NCI-H510A (cell line): ENCODE measurements around the gene FAM83D.
"Not testable (repeated sequence)": the region's sequence is repeated elsewhere in the genome, so short reads cannot be mapped to it uniquely, and the experiment has no call there.

ENCODE experiments used
- DNase-seq: peaks from one replicate; lab custom pipeline; 2025; lab: John Stamatoyannopoulos, UW

FAM83D gene

GRCh38 chr20:38935967-38936407 is 9.8 kb downstream of the FAM83D start:
- DNase-seq, result no peak

- no peak for DNase-seq
These were observed 10.8 kb downstream of the FAM83D start for GRCh38 chr20:38937000-38937399.

GRCh38 chr20:38937978-38938473 is 11.8 kb downstream of the FAM83D start:
- no peak for DNase-seq

GRCh38 chr20:38939686-38940085 is 13.5 kb downstream of the FAM83D start:
- DNase-seq, result no peak

GRCh38 chr20:38940644-38941043 is 14.4 kb downstream of the FAM83D start:
- DNase-seq, result no peak

GRCh38 chr20:38941726-38942389 is 15.6 kb downstream of the FAM83D start:
- no peak for DNase-seq

- DNase-seq, result no peak
These were observed 18.8 kb downstream of the FAM83D start for GRCh38 chr20:38945012-38945411.

- no peak for DNase-seq
These were observed 20.6 kb downstream of the FAM83D start for GRCh38 chr20:38946836-38947235.

GRCh38 chr20:38947931-38948362 is 21.7 kb downstream of the FAM83D start:
- no peak for DNase-seq

GRCh38 chr20:38950254-38950653 is 24.0 kb downstream of the FAM83D start:
- DNase-seq, result no peak

- no peak for DNase-seq
These were observed 25.4 kb downstream of the FAM83D start for GRCh38 chr20:38951611-38952010.

- no peak for DNase-seq
These were observed 25.9 kb downstream of the FAM83D start for GRCh38 chr20:38952153-38952552.

- DNase-seq, result no peak
These were observed 27.6 kb downstream of the FAM83D start for GRCh38 chr20:38953630-38954340.

GRCh38 chr20:38957235-38957876 is 31.1 kb downstream of the FAM83D start:
- no peak for DNase-seq

GRCh38 chr20:38957915-38958485 is 31.8 kb downstream of the FAM83D start:
- DNase-seq, result no peak

- not testable (repeated sequence) for DNase-seq
These were observed 34.0 kb downstream of the FAM83D start for GRCh38 chr20:38960187-38960687.

GRCh38 chr20:38961530-38962043 is 35.4 kb downstream of the FAM83D start:
- no peak for DNase-seq

- DNase-seq, result peak; percentile 93
These were observed 36.1 kb downstream of the FAM83D start, which contains the start of gene DHX35 for GRCh38 chr20:38962044-38962927. Gene DHX35 (plus strand): TSS chr20:38962344. CDS start chr20:38962368, 24 bp downstream.

- no peak for DNase-seq
These were observed 36.7 kb downstream of the FAM83D start for GRCh38 chr20:38962928-38963401.

GRCh38 chr20:38963745-38964144 is 37.5 kb downstream of the FAM83D start:
- DNase-seq, result no peak

GRCh38 chr20:38965264-38965663 is 39.0 kb downstream of the FAM83D start:
- no peak for DNase-seq
